Measurements from ENCODE around the gene MUC12.

- no peak for TF ChIP-seq CTCF (IDR thresholded peaks at IDR 0.05; ENCODE audit: low read depth, low read length, missing input control)
- no peak for TF ChIP-seq RAD21 (IDR thresholded peaks at IDR 0.05)
- TF ChIP-seq, protein P1, sequence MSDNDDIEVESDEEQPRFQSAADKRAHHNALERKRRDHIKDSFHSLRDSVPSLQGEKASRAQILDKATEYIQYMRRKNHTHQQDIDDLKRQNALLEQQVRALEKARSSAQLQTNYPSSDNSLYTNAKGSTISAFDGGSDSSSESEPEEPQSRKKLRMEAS (IDR thresholded peaks at IDR 0.05) = no peak
These were observed 91.6 kb downstream of the MUC12 start for GRCh38 chr7:101060992-101061391.

Measured in liver (tissue), 3 donors.